Tibial artery (tissue), 4 donors: ENCODE measurements around the gene ANKRD44.

Source experiments
- DNase-seq, 2 donors: peaks; one replicate each; pipeline ENCODE4 v3.0.0-alpha.2; 2019
- H3K27ac ChIP-seq, 2 donors: fragments of 200-600 bp; sonication (generic) in 1 of 2; 1 replicate in 1 of 2; 2 replicates in 1 of 2; pipeline ENCODE4 v1.5.1; 2018 to 2019; ENCODE audit warnings: mild to moderate bottlenecking in 1 of 2
- H3K27me3 ChIP-seq, 2 donors: fragments of 200-600 bp; sonication (generic) in 1 of 2; one replicate each; pipeline versions ENCODE4 v1.5.1 to v1.6.0; 2016 to 2019
- H3K36me3 ChIP-seq, 3 donors: fragments of 200-600 bp; sonication (generic) in 2 of 3; one replicate each; pipeline ENCODE4 v1.5.1; 2016 to 2019; ENCODE audit warnings: mild to moderate bottlenecking in 2 of 3
- H3K4me1 ChIP-seq, 4 donors: fragments of 200-600 bp; sonication (generic) in 2 of 4; 1 replicate in 3 of 4; 2 replicates in 1 of 4; pipeline ENCODE4 v1.5.1; 2016 to 2019
- H3K4me3 ChIP-seq, 2 donors: fragments of 200-600 bp; sonication (generic) in 1 of 2; 1 replicate in 1 of 2; 2 replicates in 1 of 2; pipeline ENCODE4 v1.5.1; 2018 to 2019; ENCODE audit warnings: mild to moderate bottlenecking in 2 of 2
- H3K9me3 ChIP-seq, 3 donors: fragments of 200-600 bp; sonication (generic) in 1 of 3; one replicate each; pipeline ENCODE4 v1.5.1; 2016 to 2019
- intact Hi-C: fragments of 100-400 bp; cut with DNase I; formaldehyde crosslinking; loops from one replicate; pipeline ENCODE4 v1.15.0; 2023; ENCODE audit warnings: low total_unique reads
- TF ChIP-seq, protein P1 (sequence below), 2 experiments: fragments of 200-600 bp in 1 of 2; fragments of 450-650 bp in 1 of 2; IDR thresholded peaks; one replicate each; pipeline ENCODE4 v1.5.1; 2017 to 2019; ENCODE audit warnings: antibody characterized with exemption in 2 of 2, mild to moderate bottlenecking in 1 of 2, moderate library complexity in 1 of 2

The ANKRD44 gene

GRCh38 chr2:197045115-197045514, 265.5 kb downstream of the ANKRD44 start:
- Histone ChIP-seq H3K36me3 (no peaks in the 10 kb centered on the region), H3K4me3 (no peak overlapping the region), H3K27me3 (no peaks in the 10 kb centered on the region), H3K4me1 (no peaks in the 10 kb centered on the region), H3K27ac (no peak overlapping the region), H3K9me3 (no peaks in the 10 kb centered on the region)
- no peak for DNase-seq
- TF ChIP-seq, protein P1, sequence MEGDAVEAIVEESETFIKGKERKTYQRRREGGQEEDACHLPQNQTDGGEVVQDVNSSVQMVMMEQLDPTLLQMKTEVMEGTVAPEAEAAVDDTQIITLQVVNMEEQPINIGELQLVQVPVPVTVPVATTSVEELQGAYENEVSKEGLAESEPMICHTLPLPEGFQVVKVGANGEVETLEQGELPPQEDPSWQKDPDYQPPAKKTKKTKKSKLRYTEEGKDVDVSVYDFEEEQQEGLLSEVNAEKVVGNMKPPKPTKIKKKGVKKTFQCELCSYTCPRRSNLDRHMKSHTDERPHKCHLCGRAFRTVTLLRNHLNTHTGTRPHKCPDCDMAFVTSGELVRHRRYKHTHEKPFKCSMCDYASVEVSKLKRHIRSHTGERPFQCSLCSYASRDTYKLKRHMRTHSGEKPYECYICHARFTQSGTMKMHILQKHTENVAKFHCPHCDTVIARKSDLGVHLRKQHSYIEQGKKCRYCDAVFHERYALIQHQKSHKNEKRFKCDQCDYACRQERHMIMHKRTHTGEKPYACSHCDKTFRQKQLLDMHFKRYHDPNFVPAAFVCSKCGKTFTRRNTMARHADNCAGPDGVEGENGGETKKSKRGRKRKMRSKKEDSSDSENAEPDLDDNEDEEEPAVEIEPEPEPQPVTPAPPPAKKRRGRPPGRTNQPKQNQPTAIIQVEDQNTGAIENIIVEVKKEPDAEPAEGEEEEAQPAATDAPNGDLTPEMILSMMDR (IDR thresholded peaks at IDR 0.05) = no peak
- intact Hi-C loops = no loop called here

- intact Hi-C loops = no loop called here
These were observed 267.8 kb downstream of the ANKRD44 start for GRCh38 chr2:197042739-197043196.

DNA sequence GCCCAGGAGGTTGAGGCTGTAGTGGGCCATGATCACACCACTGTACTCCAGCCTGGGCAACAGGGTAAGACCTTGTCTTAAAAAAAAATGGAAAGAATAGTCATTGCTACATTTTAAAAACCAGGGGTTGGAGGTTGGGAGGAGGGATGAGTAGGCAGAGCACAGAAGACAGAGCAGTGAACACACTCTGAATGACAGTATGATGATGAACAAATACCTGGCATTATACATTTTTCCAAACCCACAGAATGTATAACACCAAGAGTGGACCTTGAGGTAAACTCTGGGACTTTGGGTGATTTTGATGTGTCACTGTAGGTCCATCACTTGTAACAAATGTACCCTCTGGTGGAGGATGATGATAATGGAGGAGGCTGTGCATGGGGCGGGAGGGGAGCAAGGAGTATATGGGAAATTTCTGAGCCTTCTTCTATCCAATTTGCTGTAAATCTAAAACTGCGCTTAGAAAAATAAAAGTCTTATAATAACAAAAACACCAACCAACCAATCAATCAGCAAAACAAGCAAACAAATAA, 272.6 kb downstream of the ANKRD44 start:
- Histone ChIP-seq H3K9me3 (no peaks in the 10 kb centered on the region), H3K4me3 (no peak overlapping the region), H3K36me3 (no peaks in the 10 kb centered on the region), H3K27me3 (no peaks in the 10 kb centered on the region), H3K4me1 (peaks cover 0 to 24% (median 7%) of the 10 kb centered on the region in 4 donors), H3K27ac (no peak overlapping the region)
- no peak for DNase-seq
- TF ChIP-seq, protein P1 (IDR thresholded peaks at IDR 0.05) = no peak
- intact Hi-C loops = no loop called here

More at GRCh38 chr2:197042739-197043196, 267.8 kb downstream of the ANKRD44 start:
- TF ChIP-seq, protein P1 (IDR thresholded peaks at IDR 0.05) = no peak
- Histone ChIP-seq H3K9me3 (no peaks in the 10 kb centered on the region), H3K27me3 (no peaks in the 10 kb centered on the region), H3K36me3 (no peaks in the 10 kb centered on the region), H3K4me3 (no peak overlapping the region), H3K27ac (no peak overlapping the region), H3K4me1 (no peaks in the 10 kb centered on the region)
- DNase-seq = no peak

DNA sequence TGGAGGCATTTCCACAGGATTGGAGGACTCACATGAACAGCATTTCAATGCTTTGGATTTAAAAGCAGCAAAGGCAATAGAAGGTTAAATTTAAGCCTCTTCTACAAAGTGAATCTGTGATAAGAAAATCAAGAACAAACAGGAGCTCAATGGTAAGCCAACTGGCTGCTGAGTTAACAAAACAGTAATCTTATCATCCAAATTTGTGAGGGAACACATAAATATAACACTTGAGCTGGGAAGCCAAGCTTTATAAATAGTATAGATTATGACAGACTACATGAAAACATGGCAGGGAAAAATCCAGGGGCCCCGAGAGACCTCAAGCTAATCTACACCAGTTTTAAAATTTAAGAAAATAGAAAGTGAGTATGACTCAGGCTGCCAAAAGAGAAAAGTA, 275.6 kb downstream of the ANKRD44 start:
- no peak for DNase-seq
- peak overlapping the region; percentile 35 to 36 for H3K27ac ChIP-seq

DNA sequence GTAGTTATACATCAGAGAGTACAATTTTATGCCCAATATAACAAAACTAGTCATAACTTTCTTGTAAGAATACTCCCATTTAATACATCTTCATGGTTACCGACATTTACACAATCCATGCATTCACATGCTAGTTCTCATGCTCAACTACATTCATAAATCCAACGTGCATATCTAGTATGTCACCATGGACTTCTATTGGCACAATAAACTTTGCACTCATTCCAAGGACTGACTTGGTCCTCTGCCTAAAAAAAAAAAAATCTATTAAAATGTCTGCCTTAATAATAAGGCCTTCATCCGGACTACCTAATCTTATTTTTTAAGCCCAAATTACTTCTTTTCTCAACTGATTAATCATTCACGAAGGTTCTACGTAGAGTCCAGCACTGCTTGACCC, 276.3 kb downstream of the ANKRD44 start:
- Histone ChIP-seq H3K4me3 (no peak overlapping the region), H3K27me3 (no peaks in the 10 kb centered on the region), H3K9me3 (no peaks in the 10 kb centered on the region), H3K36me3 (peaks cover 0 to 11% (median 3%) of the 10 kb centered on the region in 3 donors), H3K27ac (peak overlapping the region; percentile 35 to 36), H3K4me1 (peaks cover 0 to 24% (median 7%) of the 10 kb centered on the region in 4 donors)
- DNase-seq = no peak
- TF ChIP-seq, protein P1 (IDR thresholded peaks at IDR 0.05) = no peak
- intact Hi-C loops = no loop called here

More for the DNA sequence above, 275.6 kb downstream of the ANKRD44 start:
- no peaks in the 10 kb centered on the region for H3K27me3 ChIP-seq
- no peak overlapping the region for H3K4me3 ChIP-seq
- TF ChIP-seq, protein P1 (IDR thresholded peaks at IDR 0.05) = no peak
- intact Hi-C loops = no loop called here
- peaks cover 0 to 24% (median 7%) of the 10 kb centered on the region in 4 donors for H3K4me1 ChIP-seq
- no peaks in the 10 kb centered on the region for H3K9me3 ChIP-seq
- H3K36me3 ChIP-seq = peaks cover 0 to 5% (median 0%) of the 10 kb centered on the region in 3 donors
